ENCODE results near the gene PXK.

PXK gene

DNA sequence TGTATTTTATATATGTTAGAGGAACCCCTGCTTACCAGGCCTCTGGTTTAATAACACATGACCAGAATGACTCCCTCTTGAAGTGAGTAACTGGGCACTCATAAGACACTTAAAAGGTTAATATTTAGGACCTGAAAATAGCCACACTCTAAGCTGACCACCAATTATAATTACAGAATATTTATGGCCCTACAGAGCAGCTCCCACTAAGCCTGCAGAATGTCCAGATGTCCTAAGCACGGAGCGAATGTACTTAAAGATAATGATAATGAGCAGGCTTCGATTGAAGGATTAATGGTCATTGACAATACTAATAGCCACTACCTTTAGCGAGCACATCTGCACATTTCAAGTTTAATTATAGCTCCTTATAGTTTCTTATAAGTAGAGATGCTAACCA, 136.4 kb downstream of the PXK start:
- DNase-seq (ENCODE audit: low read depth): no peak

DNA sequence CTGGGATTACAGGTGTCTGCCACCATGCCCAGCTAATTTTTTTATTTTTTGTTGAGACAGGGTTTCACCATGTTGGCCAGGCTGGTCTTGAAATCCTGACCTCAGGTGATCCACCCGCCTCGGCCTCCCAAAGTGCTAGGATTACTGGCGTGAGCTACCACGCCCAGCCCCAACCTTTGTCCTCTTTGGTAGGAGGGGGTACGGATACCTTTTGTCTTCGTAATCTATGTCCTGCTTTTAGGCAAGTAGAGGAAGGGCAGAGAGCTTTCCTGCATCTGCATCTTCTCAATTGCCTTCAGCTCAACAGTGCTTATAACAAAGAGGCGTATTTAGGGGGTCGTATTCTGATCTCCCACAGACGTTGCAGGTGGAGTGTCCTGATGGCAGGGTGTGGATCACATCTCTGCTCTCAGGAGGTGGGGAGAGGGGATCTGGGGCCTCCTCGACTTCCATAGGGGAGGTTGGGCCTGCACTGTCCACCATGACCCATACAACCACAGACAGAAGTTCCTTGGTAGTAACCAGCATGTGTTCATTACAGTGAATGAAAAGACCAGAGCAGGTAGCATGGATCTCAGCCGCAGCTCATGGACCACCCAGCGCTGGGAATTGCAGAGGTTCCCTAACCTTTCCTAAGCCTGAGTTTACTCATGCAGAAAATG, 137.8 kb downstream of the PXK start:
- no peak for DNase-seq (ENCODE audit: low read depth)

DNA sequence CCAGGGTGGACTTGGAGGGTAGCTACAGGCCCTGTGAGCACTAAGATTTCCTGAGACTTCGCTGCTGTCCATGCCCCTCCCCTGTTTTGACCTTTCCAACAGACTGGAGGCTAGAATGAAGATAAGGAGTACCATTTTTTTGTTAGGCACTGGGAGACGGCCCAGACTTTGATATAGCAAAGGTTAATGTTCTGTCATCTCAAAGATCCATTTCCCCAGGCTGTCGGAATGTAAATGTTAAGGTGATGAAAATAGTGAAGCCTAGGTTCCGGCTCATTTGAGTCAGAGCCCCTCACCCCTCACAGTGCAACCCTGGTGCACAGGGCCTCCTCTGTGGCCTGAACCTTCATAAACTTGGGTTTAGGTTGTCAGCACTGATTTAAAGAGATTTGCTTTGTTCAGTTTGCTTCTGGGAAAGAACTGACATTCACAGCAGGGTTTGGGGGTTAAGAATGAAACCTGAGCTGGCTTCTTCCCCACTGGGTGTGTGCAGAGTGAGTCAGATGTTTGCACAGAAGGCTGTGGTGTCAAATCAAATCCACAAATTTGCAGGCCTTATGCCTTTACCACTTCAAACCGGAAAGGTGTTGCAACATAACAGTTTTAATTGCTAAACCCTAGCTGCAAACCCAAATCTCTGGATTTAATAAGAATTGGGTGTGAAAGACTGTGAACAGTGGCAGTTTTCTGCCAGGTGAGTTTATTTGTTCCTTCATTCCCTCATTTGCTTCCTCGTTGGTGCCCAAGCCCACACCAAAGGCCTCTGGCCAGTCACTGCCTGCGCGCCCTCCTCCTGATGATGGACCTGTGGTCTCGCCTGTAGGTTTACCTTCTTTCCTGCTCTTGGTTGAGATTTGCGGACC, 138.6 kb downstream of the PXK start:
- DNase-seq (ENCODE audit: low read depth): peak; percentile 10

DNA sequence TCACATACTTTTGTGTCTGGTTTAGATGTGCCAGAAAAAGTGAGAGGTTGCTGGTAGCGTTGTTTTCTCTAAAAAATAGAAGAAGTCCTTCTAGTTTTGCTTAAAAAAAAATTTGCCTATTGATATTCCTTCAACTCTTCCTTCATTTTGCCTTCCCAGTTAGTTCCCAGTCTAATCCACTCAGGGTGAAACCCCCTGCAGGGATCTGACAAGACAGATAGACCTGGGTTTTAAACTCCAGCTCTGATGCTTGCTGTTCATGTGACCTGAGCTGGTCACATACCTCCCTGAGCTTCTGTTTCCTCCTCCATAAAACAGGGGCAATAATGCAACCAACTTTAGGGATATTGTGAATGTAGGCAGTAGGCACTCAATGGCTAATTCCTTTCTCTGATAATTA, 140.6 kb downstream of the PXK start:
- DNase-seq (ENCODE audit: low read depth): no peak

DNA sequence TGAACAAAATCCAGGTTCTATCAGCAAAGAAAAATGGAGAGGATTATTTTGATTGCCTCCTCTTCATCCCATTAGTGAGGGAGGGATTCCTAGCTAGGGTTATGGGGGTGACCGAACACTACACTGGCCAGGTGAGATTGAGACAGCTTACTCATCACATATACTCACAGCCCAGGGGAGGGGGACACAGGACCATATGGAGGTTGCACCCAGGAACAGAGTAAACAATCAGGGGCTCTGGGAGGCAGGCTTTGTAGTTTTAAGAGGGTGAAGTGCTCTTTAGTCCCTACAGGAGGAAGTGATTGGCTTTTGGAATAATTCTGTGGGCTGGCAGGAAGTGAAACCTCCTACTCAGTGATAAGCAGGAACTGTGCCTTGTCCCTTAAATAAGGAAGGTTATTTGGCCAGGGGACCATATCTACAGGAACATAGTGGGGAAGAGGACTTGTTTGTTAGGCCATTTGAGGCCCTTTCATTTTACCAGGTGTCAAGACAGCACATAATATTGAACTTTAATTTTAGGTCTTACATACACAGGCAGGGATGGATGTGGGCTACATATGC, 141.7 kb downstream of the PXK start:
- no peak for DNase-seq (ENCODE audit: low read depth)

DNA sequence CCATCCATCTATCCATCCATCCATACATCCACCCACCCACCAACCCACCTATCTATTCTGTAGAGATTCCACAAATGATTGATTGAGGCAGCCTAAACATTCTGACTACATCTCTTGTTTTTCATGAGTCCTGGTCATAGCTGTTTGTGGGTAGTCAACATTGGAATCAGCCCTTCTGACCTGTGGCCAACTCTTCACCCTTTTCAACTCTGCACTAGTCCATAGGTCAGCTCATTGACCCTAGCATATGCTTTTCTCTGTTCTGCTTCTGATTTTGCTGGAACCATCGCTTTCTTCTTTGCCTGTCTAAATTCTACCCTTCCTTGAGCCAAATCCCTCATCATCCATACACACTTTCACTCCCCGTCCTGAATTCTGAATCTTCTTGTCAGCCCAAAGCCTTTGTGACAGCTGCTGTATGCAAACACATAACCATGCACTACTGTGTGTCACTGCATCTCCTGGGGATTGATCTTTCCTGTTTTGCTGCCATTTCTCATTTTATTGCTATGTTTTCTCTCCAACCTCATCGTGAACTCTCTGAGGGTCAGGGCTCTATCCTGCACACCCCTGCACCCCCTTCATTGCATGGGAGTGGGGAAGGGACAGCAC, 142.4 kb downstream of the PXK start:
- no peak for DNase-seq (ENCODE audit: low read depth)
